Measurements from ENCODE around the gene MXRA8. TPM values are rescaled to one million over a fixed set of nuclear protein-coding genes. Genes with fewer than 3 reads are reported as not detected.

The MXRA8 gene
- total and polyA plus RNA-seq, 9 of the 15 experiments (the other 6 are each of a cell fraction or from before 2014, with no cell fraction given): 0.66 to 11.3 (median 6.3) TPM

GRCh38 chr1:1324084-1324523, 34.3 kb downstream of the MXRA8 start (continued):
- TF ChIP-seq STAT6 (CRISPR knock-in tag; IDR thresholded peaks at IDR 0.05): peak; percentile 42; the same call in 1 of the 2 replicates
- TF ChIP-seq ZNF75A (CRISPR knock-in tag; IDR thresholded peaks at IDR 0.05): no peak
- no peak for TF ChIP-seq BHLHE40 (IDR thresholded peaks at IDR 0.05; ENCODE audit: low read length)
- no peak for TF ChIP-seq CCNT2 (IDR thresholded peaks at IDR 0.05; ENCODE audit: borderline replicate concordance, extremely low read depth, insufficient read length, low read depth, low read length)
- TF ChIP-seq ESRRA (IDR thresholded peaks at IDR 0.05; ENCODE audit: borderline replicate concordance, low read depth): no peak
- TF ChIP-seq TEAD1 (CRISPR knock-in tag; IDR thresholded peaks at IDR 0.05): no peak
- no peak for TF ChIP-seq BRD9 (IDR thresholded peaks at IDR 0.05; ENCODE audit: low read depth, partially characterized antibody)
- no peak for TF ChIP-seq RUNX1 (IDR thresholded peaks at IDR 0.05; ENCODE audit: low read depth)
- peak; percentile 85 for TF ChIP-seq HNRNPK (IDR thresholded peaks at IDR 0.05; ENCODE audit: low read depth, low read length, poor library complexity, severe bottlenecking)
- TF ChIP-seq ZSCAN32 (CRISPR knock-in tag; IDR thresholded peaks at IDR 0.05): no peak
- TF ChIP-seq ZNF280B (CRISPR knock-in tag; IDR thresholded peaks at IDR 0.05): no peak
- no peak for TF ChIP-seq SMARCA5 (IDR thresholded peaks at IDR 0.05)
- no peak for TF ChIP-seq NCOA6 (IDR thresholded peaks at IDR 0.05)
- TF ChIP-seq CXXC5 (CRISPR knock-in tag; IDR thresholded peaks at IDR 0.05): no peak
- no peak for TF ChIP-seq RNF2 (IDR thresholded peaks at IDR 0.05)
- TF ChIP-seq ZBTB17 (CRISPR knock-in tag; IDR thresholded peaks at IDR 0.05): peak; percentile 16; the same call in 1 of the 2 replicates
- no peak for TF ChIP-seq ZBTB34 (CRISPR knock-in tag; IDR thresholded peaks at IDR 0.05)
- no peak for TF ChIP-seq ZNF644 (tag; IDR thresholded peaks at IDR 0.05; ENCODE audit: low read depth)
- TF ChIP-seq CREB3 (tag; conservative IDR thresholded peaks at IDR 0.05; ENCODE audit: low read depth): no peak
- peak; percentile 75 for TF ChIP-seq CHD1 (IDR thresholded peaks at IDR 0.05; ENCODE audit: low read length)
- TF ChIP-seq SIN3A (IDR thresholded peaks at IDR 0.05; ENCODE audit: borderline replicate concordance in 2 of 2, control insufficient read depth in 1 of 2, low read depth in 2 of 2, low read length in 2 of 2): peak in 1 of 2 experiments; percentile 73; a peak in 1 of 4 replicates
